Caki2 (cell line): ENCODE measurements around the gene SERPIND1. TPM values are rescaled to one million over a fixed set of nuclear protein-coding genes. Genes with fewer than 3 reads are reported as not detected.
"Not testable (repeated sequence)": the region's sequence is repeated elsewhere in the genome, so short reads cannot be mapped to it uniquely, and the experiment has no call there.

ENCODE experiments used
- DNase-seq: peaks from one replicate; pipeline ENCODE4 v3.0.0-alpha.2; 2015; ENCODE audit warnings: low read depth
- in situ Hi-C: cut with HindIII; loops from 2 replicates; pipeline ENCODE4 v1.10.0; 2016; ENCODE audit warnings: low sequenced_read_pairs, low pct_unique_long_range_greater_than_20kb, mixed read lengths
- total RNA-seq: library from RNA; depleted of rRNA; stranded (reverse); fragments of >200 nt; shearing (Covaris generic); gene quantifications from 2 replicates; pipeline ENCODE4 v1.2.3, GENCODE V29; 2014; ENCODE audit warnings: low replicate concordance

SERPIND1 gene
- total RNA-seq, 1 experiment from 2014 or later, result not detected

DNA sequence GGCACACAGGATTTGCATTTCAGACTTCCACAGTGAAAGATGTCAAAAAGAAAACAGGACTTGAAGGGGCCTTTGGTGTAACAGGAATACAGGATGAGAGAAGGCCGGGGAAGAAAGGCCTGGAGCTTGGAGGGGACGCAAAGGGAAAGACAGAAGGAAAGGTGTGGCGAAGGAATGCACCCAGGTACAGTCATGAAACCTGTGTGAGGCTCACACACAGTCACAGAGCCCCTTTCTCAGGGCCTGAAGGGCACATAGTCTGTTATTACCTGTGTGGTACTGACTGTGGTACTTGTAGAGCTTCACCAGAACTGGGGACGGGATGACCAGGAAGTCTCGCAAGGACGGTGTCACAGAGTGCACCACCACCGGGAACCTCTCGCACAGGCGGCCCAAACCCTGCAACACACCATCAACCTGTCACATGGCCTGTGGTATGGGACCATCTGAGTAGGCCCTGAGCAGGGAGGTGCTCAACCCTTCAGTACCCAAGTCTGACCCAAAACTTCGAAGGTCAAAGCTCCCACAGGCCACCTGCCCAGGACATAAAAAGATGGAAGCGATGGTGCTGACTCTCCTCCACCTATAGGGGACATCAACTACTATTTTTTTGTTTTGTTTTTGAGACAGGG is 29.1 kb downstream of the SERPIND1 start:
- no peak for DNase-seq
- in situ Hi-C loops, result no loop called here

DNA sequence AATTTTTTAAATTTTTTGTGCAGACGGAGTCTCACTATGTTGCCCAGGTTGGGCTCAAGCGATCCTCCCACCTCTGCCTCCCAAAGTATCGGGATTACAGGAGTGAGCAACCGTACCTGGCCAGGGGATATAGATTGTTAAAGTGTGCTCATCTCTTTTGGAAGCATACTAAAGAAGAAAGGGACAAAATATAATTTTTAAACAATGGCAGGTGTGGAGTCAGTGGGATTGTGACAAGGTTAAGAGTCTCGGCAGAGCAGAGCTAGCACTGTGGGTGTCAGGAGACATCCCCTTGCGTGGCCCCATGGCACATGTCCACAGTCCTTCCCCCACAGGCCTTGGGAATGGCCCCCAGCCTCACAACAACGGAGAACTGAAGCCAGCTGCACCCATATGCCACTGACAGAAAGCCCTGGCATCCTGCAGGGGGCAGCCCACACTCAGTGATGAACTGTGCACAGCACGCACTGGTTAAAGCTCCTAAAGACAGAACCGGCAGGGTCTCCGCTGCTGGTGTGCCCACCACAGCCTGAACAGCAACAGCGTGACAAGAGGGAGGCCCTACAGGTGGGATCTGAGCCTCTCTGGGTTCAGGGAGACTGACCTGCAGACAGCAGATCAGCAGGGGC is 29.9 kb downstream of the SERPIND1 start:
- in situ Hi-C loops, result no loop called here
- peak; percentile 18 for DNase-seq

DNA sequence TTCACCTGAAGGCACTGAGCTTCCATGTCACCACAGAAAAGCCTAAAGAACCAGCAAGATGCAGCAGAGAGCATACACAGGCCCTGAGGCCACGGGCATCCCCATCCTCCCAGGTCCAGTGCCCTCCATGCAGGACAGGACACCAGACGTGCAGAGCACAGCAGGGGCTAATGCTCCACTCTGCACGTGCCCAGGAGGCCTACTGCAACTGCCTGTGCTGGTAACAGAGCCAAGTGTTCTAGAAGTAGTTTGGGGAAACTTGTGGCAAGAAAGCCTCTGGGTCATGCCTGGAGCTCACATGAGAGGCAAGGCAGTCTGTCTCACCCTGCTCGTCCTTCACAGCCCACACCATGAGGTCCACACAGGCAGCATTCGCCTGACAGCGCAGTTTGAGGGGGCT is 30.7 kb downstream of the SERPIND1 start:
- no peak for DNase-seq
- in situ Hi-C loops, result no loop called here

DNA sequence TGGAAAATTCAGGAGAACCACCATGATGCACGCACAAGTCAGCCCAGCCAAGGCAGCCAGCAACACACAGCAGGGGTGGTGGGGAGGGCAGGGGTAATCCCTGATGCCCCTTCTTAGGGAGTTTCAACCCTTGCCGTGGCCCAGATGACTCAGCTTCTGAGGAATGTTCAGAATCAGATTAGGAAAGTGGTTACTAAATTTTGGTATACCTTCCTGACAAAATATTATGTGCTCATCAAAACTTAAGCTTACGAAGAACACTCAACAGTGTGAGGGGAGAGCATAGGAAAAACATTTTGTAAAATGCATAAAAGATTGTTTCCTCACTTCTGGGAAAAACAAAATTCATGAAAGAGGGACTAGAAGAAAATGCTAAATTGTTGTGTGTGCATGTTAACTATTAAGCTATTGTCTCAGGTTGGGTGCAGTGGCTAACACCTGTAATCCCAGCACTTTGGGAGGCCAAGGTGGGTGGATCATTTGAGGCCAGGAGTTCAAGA is 32.1 kb downstream of the SERPIND1 start:
- in situ Hi-C loops, result no loop called here
- no peak for DNase-seq

DNA sequence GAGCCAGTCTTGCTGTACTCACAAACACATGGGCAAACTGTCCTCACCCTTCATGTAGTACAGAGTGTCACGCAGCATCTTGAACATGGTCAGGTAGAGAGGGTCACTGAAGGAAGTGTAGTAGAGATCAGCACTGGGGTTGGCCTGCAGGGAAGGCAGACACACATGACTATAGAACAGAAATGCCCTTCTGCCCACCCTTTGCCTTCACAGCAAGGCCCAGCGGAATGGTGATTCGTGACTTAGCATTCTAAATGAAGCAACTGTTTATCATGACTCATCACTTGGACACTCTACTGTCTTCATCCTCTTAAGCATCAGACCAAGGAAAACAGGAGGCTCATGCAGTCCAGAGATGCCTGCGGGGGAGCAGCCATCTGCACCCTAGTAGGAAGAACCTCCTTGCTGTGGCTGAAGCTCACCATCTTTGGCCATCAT is 33.4 kb downstream of the SERPIND1 start:
- in situ Hi-C loops, result no loop called here

DNA sequence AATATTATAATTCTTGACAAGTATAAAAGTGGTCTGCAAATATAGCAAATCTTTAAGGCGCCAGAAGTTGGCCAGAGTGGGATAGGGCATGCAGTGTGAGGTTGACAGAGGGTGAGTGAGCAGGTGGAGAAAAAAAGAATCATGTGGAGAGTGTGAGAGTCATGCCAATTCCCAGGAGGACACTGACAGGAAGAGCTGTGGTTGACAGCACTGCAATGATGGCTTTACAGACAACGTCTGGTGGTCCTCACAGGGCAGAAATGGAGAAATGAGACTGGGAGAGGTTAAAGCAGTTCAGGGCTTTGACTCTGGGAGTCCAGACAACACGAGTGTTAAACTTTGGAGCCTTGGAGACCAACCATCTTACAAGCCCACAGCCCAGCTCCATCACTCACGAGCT is 34.9 kb downstream of the SERPIND1 start:
- DNase-seq, result no peak
- in situ Hi-C loops, result no loop called here

More for the DNA sequence above, 33.4 kb downstream of the SERPIND1 start:
- peak; percentile 74 for DNase-seq

DNA sequence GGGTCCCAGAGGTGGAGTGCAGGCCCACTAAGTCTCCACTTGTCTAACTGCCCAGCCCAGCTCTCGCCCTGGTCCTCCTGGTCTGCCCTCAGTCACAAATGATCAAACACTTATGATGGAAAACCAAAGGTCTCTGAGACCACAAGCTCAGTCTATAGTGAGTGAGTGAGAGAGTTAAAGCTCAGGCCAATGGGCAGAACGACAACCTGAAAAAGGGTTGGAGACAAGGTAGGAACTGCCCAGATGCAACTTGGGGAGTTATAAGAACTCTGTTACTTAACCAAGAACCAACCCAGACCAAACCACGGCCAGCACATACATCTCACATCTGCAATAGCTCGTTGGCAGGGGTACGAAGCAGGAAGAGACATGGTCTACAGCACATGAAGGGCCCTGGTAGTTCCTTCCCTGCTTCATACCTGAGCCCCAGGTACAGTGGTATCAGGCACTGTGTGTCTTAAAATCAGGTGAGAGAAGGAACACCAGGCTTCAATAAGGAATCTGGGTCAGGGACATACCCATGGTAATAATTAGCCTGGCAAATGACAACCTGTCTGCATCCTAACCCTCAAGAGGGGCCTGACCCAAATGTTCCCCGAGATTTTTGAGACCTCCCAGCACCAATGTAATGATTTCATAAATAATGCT is 35.7 kb downstream of the SERPIND1 start:
- in situ Hi-C loops, result no loop called here

DNA sequence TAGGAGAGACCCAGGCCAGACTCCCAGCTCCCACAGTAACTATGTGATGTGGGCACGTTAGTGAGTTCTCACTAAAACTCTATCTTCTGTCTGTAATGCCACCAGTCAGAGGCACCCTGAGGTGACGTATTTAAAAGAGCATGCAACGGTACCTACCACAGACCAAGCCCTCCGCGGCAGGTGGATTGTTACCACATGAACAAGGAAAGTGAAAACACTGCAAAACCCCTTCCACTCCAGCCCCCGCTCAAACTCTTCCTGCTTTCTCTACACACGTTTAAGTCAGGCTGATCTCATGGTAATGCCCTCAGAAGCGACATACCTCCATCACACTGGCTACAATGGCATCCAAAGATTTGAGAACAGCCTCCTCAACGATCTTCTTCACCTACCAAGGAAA is 36.7 kb downstream of the SERPIND1 start:
- in situ Hi-C loops, result no loop called here
- DNase-seq, result no peak

More for the DNA sequence above, 35.7 kb downstream of the SERPIND1 start:
- no peak for DNase-seq

DNA sequence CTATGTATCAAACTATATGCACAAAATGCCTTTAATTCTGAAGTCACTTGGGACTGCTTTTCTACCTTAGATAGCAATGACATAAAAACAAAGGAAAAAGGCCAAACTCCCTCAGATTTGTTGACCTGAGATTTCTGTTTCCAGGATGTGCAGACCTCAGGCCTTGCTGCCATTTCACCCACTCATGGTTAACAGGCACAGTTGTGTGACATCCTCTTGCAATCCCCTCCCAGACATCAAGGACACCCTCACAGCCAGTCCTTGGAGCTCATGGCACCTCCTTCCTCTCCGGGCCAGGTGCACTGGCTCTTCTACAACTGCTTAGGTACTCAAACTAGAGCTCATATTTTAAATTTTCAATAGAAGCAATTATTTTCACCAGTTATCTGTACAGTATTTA is 37.3 kb downstream of the SERPIND1 start:
- in situ Hi-C loops, result no loop called here
- no peak for DNase-seq

DNA sequence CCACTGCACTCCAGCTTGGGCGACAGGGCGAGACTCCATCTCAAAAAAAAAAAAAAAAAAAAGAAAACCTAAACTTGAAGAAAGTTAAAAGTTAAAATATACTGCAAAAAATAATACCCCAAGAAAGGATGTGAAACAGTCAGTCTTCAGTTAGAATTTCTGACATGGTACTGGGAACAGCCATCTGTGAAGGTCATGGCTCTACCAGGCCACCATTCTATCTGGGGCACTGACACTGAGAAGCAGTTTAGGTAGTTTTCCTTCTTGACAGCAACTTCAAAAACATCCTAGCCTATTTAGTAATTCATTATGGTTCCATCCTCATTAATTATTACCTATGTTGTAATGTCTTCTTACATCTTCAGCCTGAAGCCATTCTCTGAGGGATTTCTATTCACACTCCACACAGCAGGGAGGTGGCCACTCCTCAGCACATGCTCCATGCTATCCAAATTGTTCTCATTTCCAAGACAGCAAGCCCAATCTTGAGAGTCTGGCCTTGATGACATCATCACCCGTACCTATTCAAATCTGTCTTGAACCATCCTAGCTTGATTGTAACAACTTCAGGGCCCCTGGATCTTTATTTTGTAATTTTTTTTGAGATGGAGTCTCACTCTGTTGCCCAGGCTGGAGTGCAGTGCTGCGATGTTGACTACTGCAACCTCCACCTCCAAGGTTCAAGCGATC is 38.2 kb downstream of the SERPIND1 start:
- in situ Hi-C loops, result no loop called here
- DNase-seq, result no peak

DNA sequence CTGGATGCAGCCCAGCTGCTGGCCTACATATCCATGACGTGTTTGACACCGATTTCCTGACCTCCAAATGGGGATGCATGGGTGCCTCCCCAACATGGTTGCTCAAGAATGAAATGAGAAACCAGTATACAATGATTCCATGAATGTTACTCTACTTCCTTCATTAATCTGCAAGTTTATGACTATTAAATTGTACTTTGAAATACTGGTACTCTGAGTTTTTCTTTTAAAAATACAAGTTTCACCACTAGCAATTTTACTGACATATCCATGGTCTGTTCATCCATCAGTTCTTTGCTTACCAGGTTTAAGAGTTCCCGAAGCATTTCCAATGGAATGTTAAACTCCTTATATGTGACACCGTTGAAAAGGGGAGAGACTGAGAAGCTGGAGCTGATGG is 39.1 kb downstream of the SERPIND1 start:
- no peak for DNase-seq
- in situ Hi-C loops, result no loop called here

DNA sequence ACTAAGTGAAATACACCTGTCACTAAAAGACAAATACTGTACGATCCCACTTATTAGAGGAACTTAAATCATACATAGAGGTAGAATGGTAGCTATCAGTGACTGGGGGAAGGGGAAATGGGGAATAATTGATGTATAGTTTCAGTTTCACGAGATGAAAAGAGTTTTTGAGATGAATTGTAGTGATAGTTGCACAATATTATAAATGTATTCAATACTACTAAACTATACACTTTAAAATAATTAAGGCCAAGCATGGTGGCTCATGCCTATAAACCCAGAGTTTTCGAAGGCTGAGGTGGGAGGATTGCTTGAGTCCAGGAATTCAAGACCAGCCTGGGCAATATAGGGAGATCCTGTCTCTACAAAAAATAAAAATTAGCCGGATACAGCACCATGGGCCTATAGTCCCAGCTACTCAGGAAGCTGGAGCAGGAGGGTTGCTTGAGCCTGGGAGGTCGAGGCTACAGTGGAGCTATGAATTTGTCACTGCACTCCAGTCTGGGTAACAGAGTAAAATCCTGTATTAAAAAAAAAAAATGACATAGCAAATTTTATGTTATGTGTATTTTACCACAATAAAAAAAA is 40.4 kb downstream of the SERPIND1 start:
- in situ Hi-C loops, result no loop called here
- no peak for DNase-seq

DNA sequence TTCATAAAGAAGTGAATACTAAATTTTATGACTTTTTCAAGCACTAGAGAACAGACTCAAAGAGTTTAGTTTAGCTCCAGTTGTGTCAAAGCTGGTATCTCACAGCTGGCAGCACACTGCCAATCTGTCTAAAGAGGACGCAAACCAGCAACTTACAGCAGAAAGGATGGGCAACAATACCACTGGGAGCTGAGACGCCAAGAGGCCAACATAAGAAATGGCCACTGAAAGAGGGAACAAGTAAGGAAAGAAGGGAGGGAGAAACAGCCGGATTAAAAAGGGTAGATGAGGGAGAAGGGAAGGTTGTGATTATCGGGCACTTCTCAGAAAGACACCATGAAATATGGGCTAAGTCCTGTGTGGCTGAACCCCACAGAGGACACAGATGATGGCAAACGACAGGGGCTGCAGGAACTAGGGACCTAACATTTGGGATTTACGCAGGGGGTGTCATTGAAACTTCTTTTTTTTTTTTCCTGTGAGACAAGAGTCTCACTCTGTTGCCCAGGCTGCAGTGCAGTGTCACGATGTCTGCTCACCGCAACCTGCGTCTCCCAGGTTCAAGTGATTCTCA is 41.7 kb downstream of the SERPIND1 start:
- in situ Hi-C loops, result no loop called here

DNA sequence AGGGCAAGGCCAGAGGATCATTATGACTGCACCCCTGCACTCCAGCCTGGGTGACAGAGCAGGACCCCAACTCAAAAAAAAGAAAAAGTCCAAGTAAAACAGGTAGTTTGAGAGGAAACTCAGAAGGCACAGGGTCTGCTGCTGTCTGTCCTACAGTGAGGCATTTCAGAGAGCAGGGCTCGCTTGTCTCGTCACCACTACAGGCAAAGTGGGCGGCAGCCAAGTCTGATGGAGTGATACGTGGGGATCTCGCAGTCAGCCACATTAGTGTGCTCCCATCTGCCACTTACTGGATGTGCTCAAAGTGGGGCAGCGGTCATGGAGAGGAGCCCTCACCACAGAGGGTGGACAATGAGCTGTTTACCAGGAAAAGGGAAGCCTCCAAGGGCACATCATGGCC is 42.6 kb downstream of the SERPIND1 start:
- DNase-seq, result no peak
- in situ Hi-C loops, result no loop called here

More for the DNA sequence above, 41.7 kb downstream of the SERPIND1 start:
- DNase-seq, result no peak

DNA sequence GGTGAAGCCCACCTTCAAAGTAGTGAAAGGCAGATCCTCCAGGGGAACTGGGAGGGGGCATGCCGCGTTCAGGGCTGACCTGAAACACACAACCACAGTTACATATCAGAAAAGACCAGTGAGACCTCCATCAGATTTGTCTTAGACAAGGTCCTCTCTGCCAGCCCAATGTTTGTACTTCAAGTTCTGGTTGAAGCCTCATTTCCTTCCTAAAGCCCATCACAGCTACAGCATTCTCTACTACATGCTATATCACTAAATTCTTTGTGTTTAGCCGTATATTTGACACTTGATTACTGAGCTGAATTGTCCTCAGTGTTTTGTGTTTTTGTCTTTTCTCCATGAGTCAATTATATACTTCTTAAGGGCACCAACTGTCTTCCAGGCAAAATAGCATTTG is 44.6 kb downstream of the SERPIND1 start:
- in situ Hi-C loops, result no loop called here
- no peak for DNase-seq

DNA sequence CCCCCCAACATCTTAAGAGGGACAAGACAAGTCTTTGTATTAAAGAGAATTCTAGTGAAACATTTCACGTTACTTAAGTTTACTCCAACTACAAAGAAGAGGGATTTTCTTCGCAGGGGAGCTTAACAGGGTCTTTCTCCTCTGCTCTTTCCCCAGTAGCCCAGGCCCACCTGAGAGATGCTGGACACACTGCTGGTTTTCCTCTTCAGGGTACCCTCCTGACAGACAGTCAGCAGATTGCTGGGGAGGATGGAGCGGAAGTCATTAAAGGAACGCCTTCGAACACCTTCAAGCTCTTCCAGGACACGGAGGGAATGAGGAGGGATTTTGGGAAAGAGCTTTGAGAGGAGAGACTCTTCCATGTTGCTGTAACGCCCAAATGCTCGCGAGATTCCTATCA is 45.6 kb downstream of the SERPIND1 start:
- in situ Hi-C loops, result no loop called here
- DNase-seq, result no peak

DNA sequence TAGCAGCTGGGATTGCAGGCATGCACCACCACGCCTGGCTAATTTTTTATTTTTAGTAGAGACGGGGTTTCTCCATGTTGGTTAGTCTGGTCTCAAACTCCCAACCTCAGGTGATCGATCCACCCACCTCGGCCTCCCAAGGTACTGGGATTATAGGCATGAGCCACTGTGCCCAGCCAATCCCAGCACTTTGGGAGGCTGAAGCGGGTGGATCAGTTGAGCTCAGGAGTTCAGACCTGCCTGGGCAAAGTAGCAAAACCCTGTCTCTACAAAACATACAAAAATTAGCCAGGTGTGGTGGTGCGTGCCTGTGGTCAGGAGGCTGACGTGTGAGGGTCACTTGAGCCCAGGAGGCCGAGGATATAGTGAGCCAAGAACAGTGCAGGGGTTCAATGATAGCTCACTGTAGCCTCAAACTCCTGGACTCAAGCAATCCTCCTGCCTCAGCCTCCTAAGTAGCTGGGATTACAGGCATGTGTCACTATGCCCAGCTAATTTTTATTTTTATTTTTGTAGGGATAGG is 47.9 kb downstream of the SERPIND1 start:
- in situ Hi-C loops, DNase-seq: not testable (repeated sequence)

DNA sequence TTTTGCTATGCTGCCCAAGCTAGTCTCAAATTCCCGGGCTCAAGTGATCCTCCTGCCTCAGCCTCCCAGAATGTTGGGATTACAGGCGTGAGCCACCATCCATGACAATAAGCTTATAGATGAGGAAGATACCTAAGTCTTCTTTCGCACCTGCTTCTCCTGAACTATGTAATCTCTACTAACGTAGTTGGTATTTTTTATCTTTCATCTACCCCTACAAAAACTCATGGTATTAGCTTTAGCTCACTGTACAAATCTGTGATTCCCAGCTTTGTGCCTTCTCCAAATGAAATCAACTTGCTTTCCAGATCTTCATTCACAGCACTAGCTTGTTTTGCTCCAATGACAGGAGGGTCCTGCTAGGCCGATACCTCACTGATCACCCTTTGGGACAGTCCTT is 48.3 kb downstream of the SERPIND1 start:
- in situ Hi-C loops, result no loop called here
- no peak for DNase-seq
